ENCODE measurements around the gene HK1.
"Not testable (repeated sequence)": the region's sequence is repeated elsewhere in the genome, so short reads cannot be mapped to it uniquely, and the experiment has no call there.

Gene HK1

GRCh38 chr10:69241575-69241974 is 36.7 kb upstream of the HK1 start:
- Histone ChIP-seq H3K27me3 (ENCODE audit: insufficient read depth, low read length) (no peaks in the 10 kb centered on the region), H3K36me3 (ENCODE audit: insufficient read depth, low read length) (no peaks in the 10 kb centered on the region), H3K79me2 (ENCODE audit: control insufficient read depth, insufficient read depth, low read length, unreplicated experiment) (no peaks in the 10 kb centered on the region), H3K4me1 (ENCODE audit: control insufficient read depth, insufficient read depth, low read length, unreplicated experiment) (peaks cover 29% of the 10 kb centered on the region), H3K27ac (ENCODE audit: low read depth, low read length) (no peak overlapping the region), H2AFZ (ENCODE audit: low read length, unreplicated experiment) (peak overlapping the region; percentile 15), H3K4me3 (ENCODE audit: low read depth, low read length) (no peak overlapping the region)

- H3K79me2 ChIP-seq (ENCODE audit: control insufficient read depth, insufficient read depth, low read length, unreplicated experiment): no peaks in the 10 kb centered on the region
- peaks cover 29% of the 10 kb centered on the region for H3K4me1 ChIP-seq (ENCODE audit: control insufficient read depth, insufficient read depth, low read length, unreplicated experiment)
- H3K4me3 ChIP-seq (ENCODE audit: low read depth, low read length): no peak overlapping the region
- peak overlapping the region; percentile 15 for H2AFZ ChIP-seq (ENCODE audit: low read length, unreplicated experiment)
- no peaks in the 10 kb centered on the region for H3K27me3 ChIP-seq (ENCODE audit: insufficient read depth, low read length)
- no peaks in the 10 kb centered on the region for H3K36me3 ChIP-seq (ENCODE audit: insufficient read depth, low read length)
- no peak overlapping the region for H3K27ac ChIP-seq (ENCODE audit: low read depth, low read length)
Observed at GRCh38 chr10:69242040-69242851, 36.0 kb upstream of the HK1 start.

DNA sequence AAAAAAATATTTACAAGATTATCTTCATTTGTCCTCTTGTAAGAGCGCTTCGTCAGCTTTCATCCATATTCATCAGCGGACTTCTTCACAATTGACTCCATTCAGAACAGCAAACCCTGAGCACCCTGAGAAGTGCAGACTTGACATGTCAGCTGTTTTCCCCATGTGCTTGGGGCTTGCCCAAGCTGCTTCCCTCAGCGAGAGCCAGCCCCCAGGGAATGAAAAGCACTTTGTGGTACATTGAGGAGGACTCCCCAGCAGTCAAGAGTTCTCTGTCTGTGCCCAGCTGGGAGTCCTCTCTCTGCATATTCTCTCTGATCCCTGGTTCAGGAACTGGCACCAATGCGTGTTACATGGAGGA is 35.5 kb upstream of the HK1 start:
- Histone ChIP-seq H3K27ac (ENCODE audit: low read depth, low read length) (no peak overlapping the region), H2AFZ (ENCODE audit: low read length, unreplicated experiment) (no peak overlapping the region), H3K27me3 (ENCODE audit: insufficient read depth, low read length) (no peaks in the 10 kb centered on the region), H3K4me3 (ENCODE audit: low read depth, low read length) (no peak overlapping the region), H3K4me1 (ENCODE audit: control insufficient read depth, insufficient read depth, low read length, unreplicated experiment) (peaks cover 27% of the 10 kb centered on the region), H3K36me3 (ENCODE audit: insufficient read depth, low read length) (no peaks in the 10 kb centered on the region), H3K79me2 (ENCODE audit: control insufficient read depth, insufficient read depth, low read length, unreplicated experiment) (no peaks in the 10 kb centered on the region)

GRCh38 chr10:69243817-69244216 is 34.5 kb upstream of the HK1 start:
- Histone ChIP-seq H2AFZ (ENCODE audit: low read length, unreplicated experiment) (no peak overlapping the region), H3K4me1 (ENCODE audit: control insufficient read depth, insufficient read depth, low read length, unreplicated experiment) (peaks cover 26% of the 10 kb centered on the region), H3K4me3 (ENCODE audit: low read depth, low read length) (no peak overlapping the region), H3K36me3 (ENCODE audit: insufficient read depth, low read length) (no peaks in the 10 kb centered on the region), H3K27ac (ENCODE audit: low read depth, low read length) (no peak overlapping the region), H3K27me3 (ENCODE audit: insufficient read depth, low read length) (no peaks in the 10 kb centered on the region), H3K79me2 (ENCODE audit: control insufficient read depth, insufficient read depth, low read length, unreplicated experiment) (no peaks in the 10 kb centered on the region)

GRCh38 chr10:69246036-69246435 is 32.3 kb upstream of the HK1 start:
- Histone ChIP-seq H3K4me3 (ENCODE audit: low read depth, low read length) (no peak overlapping the region), H3K4me1 (ENCODE audit: control insufficient read depth, insufficient read depth, low read length, unreplicated experiment) (peaks cover 9% of the 10 kb centered on the region), H3K36me3 (ENCODE audit: insufficient read depth, low read length) (no peaks in the 10 kb centered on the region), H3K27me3 (ENCODE audit: insufficient read depth, low read length) (no peaks in the 10 kb centered on the region), H3K79me2 (ENCODE audit: control insufficient read depth, insufficient read depth, low read length, unreplicated experiment) (no peaks in the 10 kb centered on the region), H3K27ac (ENCODE audit: low read depth, low read length) (no peak overlapping the region), H2AFZ (ENCODE audit: low read length, unreplicated experiment) (no peak overlapping the region)

GRCh38 chr10:69246581-69247312 is 31.5 kb upstream of the HK1 start:
- Histone ChIP-seq H3K36me3 (ENCODE audit: insufficient read depth, low read length) (no peaks in the 10 kb centered on the region), H3K79me2 (ENCODE audit: control insufficient read depth, insufficient read depth, low read length, unreplicated experiment) (no peaks in the 10 kb centered on the region), H3K4me1 (ENCODE audit: control insufficient read depth, insufficient read depth, low read length, unreplicated experiment) (peaks cover 4% of the 10 kb centered on the region), H3K4me3 (ENCODE audit: low read depth, low read length) (no peak overlapping the region), H2AFZ (ENCODE audit: low read length, unreplicated experiment) (no peak overlapping the region), H3K27ac (ENCODE audit: low read depth, low read length) (no peak overlapping the region), H3K27me3 (ENCODE audit: insufficient read depth, low read length) (no peaks in the 10 kb centered on the region)

DNA sequence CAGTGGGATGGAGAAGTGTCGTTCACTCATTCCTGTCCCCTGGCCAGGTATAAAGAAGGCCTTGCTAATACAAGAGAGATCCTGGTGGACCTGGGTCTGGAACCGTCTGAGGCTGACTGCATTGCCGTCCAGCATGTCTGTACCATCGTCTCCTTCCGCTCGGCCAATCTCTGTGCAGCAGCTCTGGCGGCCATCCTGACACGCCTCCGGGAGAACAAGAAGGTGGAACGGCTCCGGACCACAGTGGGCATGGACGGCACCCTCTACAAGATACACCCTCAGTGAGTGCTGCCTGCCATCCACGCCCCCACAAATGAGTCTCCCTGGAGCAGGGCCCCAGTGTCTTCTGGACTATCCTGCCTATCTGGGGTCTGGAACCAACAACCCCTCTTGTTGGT is 31.0 kb upstream of the HK1 start:
- no peaks in the 10 kb centered on the region for H3K36me3 ChIP-seq (ENCODE audit: insufficient read depth, low read length)
- no peaks in the 10 kb centered on the region for H3K27me3 ChIP-seq (ENCODE audit: insufficient read depth, low read length)
- H3K4me3 ChIP-seq (ENCODE audit: low read depth, low read length): no peak overlapping the region
- H3K27ac ChIP-seq (ENCODE audit: low read depth, low read length): no peak overlapping the region
- no peaks in the 10 kb centered on the region for H3K79me2 ChIP-seq (ENCODE audit: control insufficient read depth, insufficient read depth, low read length, unreplicated experiment)
- no peak overlapping the region for H2AFZ ChIP-seq (ENCODE audit: low read length, unreplicated experiment)
- no peaks in the 10 kb centered on the region for H3K4me1 ChIP-seq (ENCODE audit: control insufficient read depth, insufficient read depth, low read length, unreplicated experiment)

DNA sequence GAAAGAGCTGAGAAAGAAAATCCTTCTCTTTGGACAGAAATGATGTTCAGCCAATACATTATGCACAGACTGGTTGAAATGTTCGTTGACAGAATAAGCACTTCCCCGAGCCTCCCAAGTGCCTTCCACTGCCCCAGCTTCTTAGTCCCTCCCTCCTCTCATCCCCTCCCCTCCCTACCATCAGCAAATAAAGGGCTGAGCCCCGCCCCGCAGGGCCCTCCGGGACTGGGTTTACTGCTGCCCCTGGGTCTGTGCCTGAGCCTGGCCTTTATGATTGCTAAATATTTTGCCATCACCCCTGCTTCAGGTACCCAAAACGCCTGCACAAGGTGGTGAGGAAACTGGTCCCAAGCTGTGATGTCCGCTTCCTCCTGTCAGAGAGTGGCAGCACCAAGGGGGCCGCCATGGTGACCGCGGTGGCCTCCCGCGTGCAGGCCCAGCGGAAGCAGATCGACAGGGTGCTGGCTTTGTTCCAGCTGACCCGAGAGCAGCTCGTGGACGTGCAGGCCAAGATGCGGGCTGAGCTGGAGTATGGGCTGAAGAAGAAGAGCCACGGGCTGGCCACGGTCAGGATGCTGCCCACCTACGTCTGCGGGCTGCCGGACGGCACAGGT is 30.1 kb upstream of the HK1 start:
- H2AFZ ChIP-seq (ENCODE audit: low read length, unreplicated experiment): no peak overlapping the region
- no peaks in the 10 kb centered on the region for H3K79me2 ChIP-seq (ENCODE audit: control insufficient read depth, insufficient read depth, low read length, unreplicated experiment)
- no peak overlapping the region for H3K4me3 ChIP-seq (ENCODE audit: low read depth, low read length)
- no peaks in the 10 kb centered on the region for H3K4me1 ChIP-seq (ENCODE audit: control insufficient read depth, insufficient read depth, low read length, unreplicated experiment)
- no peaks in the 10 kb centered on the region for H3K36me3 ChIP-seq (ENCODE audit: insufficient read depth, low read length)
- H3K27me3 ChIP-seq (ENCODE audit: insufficient read depth, low read length): no peaks in the 10 kb centered on the region
- H3K27ac ChIP-seq (ENCODE audit: low read depth, low read length): no peak overlapping the region

GRCh38 chr10:69250041-69250440 is 28.3 kb upstream of the HK1 start:
- H3K4me3 ChIP-seq (ENCODE audit: low read depth, low read length): no peak overlapping the region
- H3K27ac ChIP-seq (ENCODE audit: low read depth, low read length): no peak overlapping the region
- H3K79me2 ChIP-seq (ENCODE audit: control insufficient read depth, insufficient read depth, low read length, unreplicated experiment): no peaks in the 10 kb centered on the region
- no peaks in the 10 kb centered on the region for H3K4me1 ChIP-seq (ENCODE audit: control insufficient read depth, insufficient read depth, low read length, unreplicated experiment)
- H3K36me3 ChIP-seq (ENCODE audit: insufficient read depth, low read length): no peaks in the 10 kb centered on the region
- no peak overlapping the region for H2AFZ ChIP-seq (ENCODE audit: low read length, unreplicated experiment)
- H3K27me3 ChIP-seq (ENCODE audit: insufficient read depth, low read length): no peaks in the 10 kb centered on the region

- H3K4me3 ChIP-seq (ENCODE audit: low read depth, low read length); H2AFZ ChIP-seq (ENCODE audit: low read length, unreplicated experiment); H3K36me3 ChIP-seq (ENCODE audit: insufficient read depth, low read length); H3K27ac ChIP-seq (ENCODE audit: low read depth, low read length); H3K4me1 ChIP-seq (ENCODE audit: control insufficient read depth, insufficient read depth, low read length, unreplicated experiment); H3K79me2 ChIP-seq (ENCODE audit: control insufficient read depth, insufficient read depth, low read length, unreplicated experiment); H3K27me3 ChIP-seq (ENCODE audit: insufficient read depth, low read length): not testable (repeated sequence)
Observed at GRCh38 chr10:69251417-69251816, 26.9 kb upstream of the HK1 start.

DNA sequence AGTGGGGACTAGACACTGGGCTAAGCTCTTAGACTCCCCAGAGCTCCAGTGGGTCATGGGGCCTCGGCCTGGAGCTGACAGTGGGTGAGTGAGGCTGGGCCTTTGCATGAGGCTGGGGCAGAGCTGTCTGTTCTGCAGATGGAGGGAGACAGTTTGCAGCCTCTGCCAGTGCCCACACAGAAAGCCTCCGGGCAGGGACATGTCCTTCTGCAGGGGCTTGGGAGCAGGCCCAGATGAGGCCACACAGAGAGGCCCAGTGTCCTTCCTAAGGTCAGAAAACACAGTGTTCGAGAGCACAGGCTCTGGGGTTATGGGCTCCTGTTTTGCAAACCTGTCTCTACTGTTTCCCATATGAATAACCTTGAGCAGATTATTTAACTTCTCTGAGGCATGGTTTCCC is 25.1 kb upstream of the HK1 start:
- Histone ChIP-seq H3K79me2 (ENCODE audit: control insufficient read depth, insufficient read depth, low read length, unreplicated experiment) (no peaks in the 10 kb centered on the region), H3K36me3 (ENCODE audit: insufficient read depth, low read length) (no peaks in the 10 kb centered on the region), H3K4me1 (ENCODE audit: control insufficient read depth, insufficient read depth, low read length, unreplicated experiment) (no peaks in the 10 kb centered on the region), H2AFZ (ENCODE audit: low read length, unreplicated experiment) (no peak overlapping the region), H3K27ac (ENCODE audit: low read depth, low read length) (no peak overlapping the region), H3K4me3 (ENCODE audit: low read depth, low read length) (no peak overlapping the region), H3K27me3 (ENCODE audit: insufficient read depth, low read length) (no peaks in the 10 kb centered on the region)
